Globus pallidus (tissue), 1 donor: ENCODE data around the gene DOCK2.
"Not testable (repeated sequence)": the region's sequence is repeated elsewhere in the genome, so short reads cannot be mapped to it uniquely, and the experiment has no call there.

ENCODE experiments used
- DNase-seq: peaks from one replicate; pipeline ENCODE4 v3.0.0-alpha.2; 2015; ENCODE audit warnings: low spot score

Gene DOCK2

GRCh38 chr5:169943026-169943425, 306.0 kb downstream of the DOCK2 start:
- DNase-seq = no peak

- no peak for DNase-seq
Observed at GRCh38 chr5:169944115-169944514, 307.0 kb downstream of the DOCK2 start.

DNA sequence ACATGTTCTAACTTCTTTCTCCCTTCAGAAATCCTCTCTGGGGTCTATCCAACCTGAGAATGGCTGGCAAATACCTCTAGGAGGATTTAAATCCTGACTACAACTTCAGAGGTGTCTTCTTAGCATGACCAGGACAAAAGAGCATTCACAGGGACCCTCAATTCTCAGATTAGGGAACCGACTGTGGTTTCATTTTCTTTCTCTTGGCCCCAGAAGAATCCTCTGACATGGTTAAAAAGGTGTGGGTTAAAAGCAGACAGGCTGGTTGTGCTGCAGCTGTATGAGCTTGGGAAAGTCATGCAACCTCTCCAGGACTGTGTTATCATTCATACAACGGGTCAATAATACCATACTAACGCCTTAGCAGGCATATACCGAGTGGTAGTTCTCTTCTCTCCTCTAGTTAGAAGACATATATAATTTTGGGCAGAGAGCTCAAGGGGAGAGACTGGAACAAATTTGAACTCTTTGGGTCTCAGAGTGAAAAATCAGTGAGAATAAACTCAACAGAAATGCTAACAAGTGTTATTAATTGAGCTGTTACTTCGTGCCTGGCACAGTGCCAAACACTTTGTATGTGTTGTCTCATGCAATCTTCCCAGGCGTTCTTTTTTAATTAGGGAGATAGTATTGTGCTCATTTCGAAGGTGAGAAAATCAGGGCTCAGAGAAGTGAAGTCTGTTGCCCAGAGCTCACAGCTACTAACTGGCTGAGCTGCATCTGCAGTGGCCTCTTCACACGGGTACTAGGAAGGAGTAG, 308.0 kb downstream of the DOCK2 start:
- DNase-seq = no peak

DNA sequence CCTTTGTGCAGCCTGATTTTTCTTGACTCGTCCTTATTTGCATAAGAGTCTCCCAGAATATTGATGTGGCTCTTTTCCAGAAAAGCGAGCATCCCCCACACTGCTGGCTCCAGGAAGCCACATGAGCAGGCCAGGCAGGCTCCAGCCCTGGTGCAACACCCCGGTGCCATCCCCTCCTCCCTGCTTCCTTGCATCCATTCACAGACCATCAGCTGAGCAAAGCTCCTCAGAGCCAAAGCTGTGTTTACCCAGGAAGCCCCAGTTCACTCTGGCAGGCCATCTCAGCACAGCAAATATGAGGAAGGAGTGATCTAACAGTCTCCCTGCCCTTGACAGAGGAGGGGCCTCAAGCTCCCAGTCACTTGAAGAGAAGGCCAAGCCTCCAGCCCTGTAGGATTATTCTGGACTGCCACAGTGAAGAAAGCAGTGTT, 308.8 kb downstream of the DOCK2 start:
- peak; percentile 80 for DNase-seq

DNA sequence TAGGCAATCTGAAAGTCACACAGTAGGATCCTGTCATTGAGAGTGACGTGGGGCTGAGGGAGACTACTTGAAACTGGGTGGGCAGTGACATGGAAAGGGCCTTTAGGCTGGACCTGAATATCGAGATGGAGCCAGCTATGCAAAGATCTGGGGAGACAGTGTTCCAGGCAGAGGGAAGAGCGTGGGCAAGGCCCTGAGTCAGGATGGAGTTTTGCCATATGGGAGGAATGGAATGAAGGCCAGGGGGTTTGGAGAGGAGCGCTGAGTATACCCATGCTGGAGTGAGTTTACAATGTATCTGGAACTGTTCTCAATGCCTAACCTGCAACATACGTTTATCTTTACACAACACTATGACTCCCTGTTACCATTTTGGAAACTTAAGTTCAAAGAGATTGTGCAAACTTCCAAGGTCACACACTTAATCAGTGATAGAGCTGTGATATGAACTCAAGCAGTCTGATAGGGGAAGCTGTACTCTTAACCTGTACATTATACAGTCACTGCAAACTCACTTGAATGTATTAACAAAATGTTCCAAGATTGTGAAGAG, 309.7 kb downstream of the DOCK2 start:
- DNase-seq = no peak

DNA sequence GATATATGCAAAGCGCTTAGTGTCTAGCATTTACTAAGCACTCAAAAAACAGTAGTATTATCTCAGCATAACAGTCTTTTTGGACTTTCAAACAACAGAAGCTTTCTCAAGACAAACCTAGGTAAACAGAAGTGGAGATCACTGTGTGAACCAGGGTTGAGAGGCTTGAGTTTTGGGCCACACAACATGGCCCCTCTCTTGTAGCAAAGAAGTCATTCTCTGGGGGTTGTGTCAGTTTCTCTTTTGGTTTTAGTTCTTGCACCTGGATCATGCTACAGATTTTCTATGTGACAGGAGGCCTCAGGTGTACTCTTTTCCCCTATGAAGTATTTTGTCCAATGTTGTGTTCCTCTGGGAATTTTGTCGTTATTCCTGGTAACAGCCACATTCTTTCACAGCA, 313.3 kb downstream of the DOCK2 start:
- DNase-seq = no peak

GRCh38 chr5:169953196-169953595, 316.1 kb downstream of the DOCK2 start:
- not testable (repeated sequence) for DNase-seq

DNA sequence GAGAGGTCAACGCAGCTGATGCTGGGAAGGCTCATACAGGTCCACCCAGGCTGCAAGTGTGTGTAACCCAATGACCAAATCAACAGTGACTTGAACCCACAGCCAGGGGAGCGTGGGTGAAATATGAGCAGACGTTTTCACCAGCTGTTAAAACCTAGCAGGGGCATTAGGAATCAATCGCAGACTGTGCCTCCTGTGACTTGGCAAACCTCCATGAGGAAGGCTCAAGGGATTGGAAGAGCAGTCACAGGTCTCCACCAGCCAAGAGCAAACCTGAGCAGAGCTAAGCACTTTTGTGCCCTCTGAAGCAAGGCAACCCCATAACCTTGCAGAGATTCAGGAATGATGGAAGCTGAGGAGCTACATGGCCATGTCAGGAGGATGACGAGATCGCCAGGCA, 317.7 kb downstream of the DOCK2 start:
- no peak for DNase-seq

- DNase-seq = no peak
Observed at GRCh38 chr5:169956126-169956525, 319.1 kb downstream of the DOCK2 start.

GRCh38 chr5:169956756-169957155, 319.7 kb downstream of the DOCK2 start:
- DNase-seq = peak; percentile 29

DNA sequence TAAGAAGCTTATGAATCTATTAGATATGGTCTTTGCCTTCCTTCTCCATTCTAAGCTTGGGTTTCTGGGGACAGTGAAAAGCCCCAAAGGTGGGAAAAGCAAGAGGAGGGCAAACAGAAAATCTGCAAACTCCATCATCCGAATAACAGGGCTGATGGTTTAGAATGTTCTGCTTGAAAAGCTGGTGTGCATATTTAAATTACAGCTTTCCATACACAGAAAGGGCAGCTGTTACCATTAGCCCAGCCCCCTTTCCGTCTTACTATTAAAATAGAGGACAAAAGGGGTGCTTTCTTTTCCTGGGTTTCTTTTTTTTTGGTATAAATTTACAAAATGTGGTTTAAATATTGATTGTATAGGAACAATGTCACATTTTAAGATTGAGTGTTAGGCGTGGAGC, 321.2 kb downstream of the DOCK2 start:
- no peak for DNase-seq

GRCh38 chr5:169960659-169961058, 323.6 kb downstream of the DOCK2 start:
- DNase-seq = no peak

GRCh38 chr5:169964246-169964645, 327.2 kb downstream of the DOCK2 start:
- DNase-seq = no peak

GRCh38 chr5:169970339-169970738, 333.3 kb downstream of the DOCK2 start:
- no peak for DNase-seq

DNA sequence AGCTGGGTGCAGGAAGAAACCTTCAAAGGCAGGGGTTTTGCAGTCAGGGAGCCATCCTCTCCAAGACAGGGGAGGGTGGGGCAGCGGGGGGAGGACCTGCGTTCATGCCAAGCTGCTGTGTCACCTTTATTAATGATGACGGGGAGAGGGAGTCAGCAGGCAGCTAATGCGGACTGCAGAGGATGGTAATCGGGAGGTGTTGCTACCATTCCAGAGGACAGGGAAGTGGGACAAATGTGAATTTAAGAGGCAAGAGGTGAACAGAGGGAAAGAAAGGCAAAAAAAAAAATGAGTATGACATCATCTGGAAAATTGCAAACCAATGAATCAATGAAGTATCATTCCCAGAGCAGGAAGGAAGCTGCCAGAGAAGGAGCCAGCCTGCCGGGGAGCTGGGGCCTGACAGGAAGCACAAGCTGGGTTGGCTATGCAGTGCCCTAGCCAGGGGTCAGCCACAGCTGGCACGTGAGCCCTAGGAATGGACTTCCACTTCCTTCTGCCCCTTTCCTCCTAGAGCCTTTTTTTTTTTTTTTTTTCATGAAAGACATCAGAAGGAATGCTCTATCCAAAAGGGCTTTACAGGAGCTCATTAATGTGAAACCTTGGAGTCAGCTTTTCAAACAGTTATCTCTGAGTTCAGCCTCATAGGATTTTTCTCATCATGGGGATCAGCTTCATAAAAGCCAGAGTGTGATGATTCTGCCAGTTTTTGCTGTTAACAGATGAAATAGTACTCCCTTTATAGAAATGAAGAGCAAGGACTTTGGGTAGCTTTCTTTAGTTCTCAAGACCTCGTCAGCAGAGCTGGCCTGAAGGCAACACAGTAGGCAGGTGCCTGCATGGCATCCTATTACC, 334.1 kb downstream of the DOCK2 start:
- DNase-seq = no peak

GRCh38 chr5:169971780-169972179, 334.7 kb downstream of the DOCK2 start:
- DNase-seq = no peak

- peak; percentile 38 for DNase-seq
Observed at GRCh38 chr5:169973056-169973455, 336.0 kb downstream of the DOCK2 start.

- DNase-seq = no peak
Observed at GRCh38 chr5:169974121-169974770, 337.2 kb downstream of the DOCK2 start.

GRCh38 chr5:169978714-169979113, 341.6 kb downstream of the DOCK2 start:
- DNase-seq = peak; percentile 31

DNA sequence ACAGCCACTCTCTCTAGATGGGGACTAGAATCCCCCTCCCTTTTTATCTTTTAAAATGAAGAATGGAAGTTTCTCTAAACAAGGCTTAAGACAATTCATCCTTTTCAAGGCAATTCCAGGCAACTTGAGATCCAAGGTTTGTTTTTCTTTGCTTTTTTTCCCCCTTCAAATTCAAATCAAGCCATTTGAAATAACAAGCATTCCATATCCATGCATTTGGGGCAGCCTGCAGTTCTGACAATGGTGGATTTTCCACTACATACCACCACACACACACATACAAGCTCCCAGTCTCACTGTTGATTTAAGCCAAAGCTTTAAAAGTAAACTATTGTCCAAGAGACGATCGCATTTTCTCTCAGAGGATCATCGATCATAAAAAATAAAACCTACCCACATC, 342.8 kb downstream of the DOCK2 start:
- DNase-seq = no peak

DNA sequence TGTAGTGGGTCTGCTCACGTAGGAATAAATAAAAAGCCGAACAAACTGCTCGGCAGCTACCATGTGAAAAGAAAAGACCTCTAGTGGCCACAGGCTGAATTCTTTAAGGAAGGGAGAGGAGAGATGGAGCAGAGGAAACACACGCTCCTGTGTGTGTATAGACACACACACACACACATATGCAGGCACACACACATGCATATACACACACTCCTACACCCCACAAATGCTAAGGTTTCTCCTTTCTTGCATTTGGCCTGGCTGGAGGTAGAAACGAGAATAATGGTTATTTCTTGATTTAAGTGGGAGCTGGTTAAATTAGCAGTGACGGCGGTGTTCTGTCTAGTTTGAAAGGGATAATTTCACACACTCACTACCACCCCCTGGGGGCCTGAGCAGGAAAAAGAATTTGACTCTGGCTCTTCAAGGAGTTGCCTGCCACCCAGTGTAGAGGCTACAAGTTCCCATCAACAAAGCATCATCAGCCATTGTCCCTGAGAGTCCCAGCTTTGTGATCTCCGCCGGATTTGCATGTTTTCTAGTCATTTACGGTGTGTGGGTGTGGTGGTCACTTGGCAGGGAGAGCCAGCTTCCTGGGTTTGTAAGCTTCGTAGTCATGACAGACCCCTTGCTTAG, 343.5 kb downstream of the DOCK2 start, which contains the start of gene INSYN2B:
Gene INSYN2B (minus strand): TSS at position 78 of the 636 bp plus-strand sequence. CDS start 96,597 bp downstream, outside the sequence.
- DNase-seq = peak; percentile 95

GRCh38 chr5:169988206-169988605, 351.1 kb downstream of the DOCK2 start:
- DNase-seq = no peak
